Measurements from ENCODE around the gene FNDC11. TPM values are rescaled to one million over a fixed set of nuclear protein-coding genes. Genes with fewer than 3 reads are reported as not detected.

FNDC11 gene
- total and polyA plus RNA-seq, 4 donors: under 0.01 to 0.01 TPM; not detected in 2

- H3K9ac ChIP-seq (ENCODE audit: low read depth in 1 of 2, low read length in 2 of 2): no peak overlapping the region
- DNase-seq (ENCODE audit: low spot score): no peak
- no peaks in the 10 kb centered on the region for H3K27me3 ChIP-seq (ENCODE audit: control insufficient read depth in 4 of 4, insufficient read depth in 4 of 4, low read length in 3 of 4)
- 91% methylated on average over 9 of the region's 9 CpGs for WGBS
- no peak for TF ChIP-seq EGR1 (IDR thresholded peaks at IDR 0.05; ENCODE audit: low read depth in 2 of 2)
- TF ChIP-seq ZBTB33 (IDR thresholded peaks at IDR 0.05): no peak
- no peak for TF ChIP-seq NR2F2 (IDR thresholded peaks at IDR 0.05)
- TF ChIP-seq REST (IDR thresholded peaks at IDR 0.05): no peak
- no peak for TF ChIP-seq GABPA (IDR thresholded peaks at IDR 0.05 in 1 of 2, conservative IDR thresholded peaks at IDR 0.05 in 1 of 2)
- no peak for TF ChIP-seq TAF1 (conservative IDR thresholded peaks at IDR 0.05)
- TF ChIP-seq FOXA2 (IDR thresholded peaks at IDR 0.05): no peak
- no peak for TF ChIP-seq CTCF (IDR thresholded peaks at IDR 0.05; ENCODE audit: low read depth, low read length, missing input control)
- no peak for TF ChIP-seq MAX (IDR thresholded peaks at IDR 0.05)
- TF ChIP-seq YY1 (IDR thresholded peaks at IDR 0.05): no peak
- TF ChIP-seq JUND (IDR thresholded peaks at IDR 0.05): no peak
- no peak for TF ChIP-seq FOXA1 (IDR thresholded peaks at IDR 0.05)
- TF ChIP-seq SP1 (IDR thresholded peaks at IDR 0.05): no peak
- no peak for TF ChIP-seq RXRA (IDR thresholded peaks at IDR 0.05)
- TF ChIP-seq RAD21 (IDR thresholded peaks at IDR 0.05): no peak
- no peak for TF ChIP-seq ATF3 (IDR thresholded peaks at IDR 0.05)
- no peaks in the 10 kb centered on the region for H3K9me3 ChIP-seq (ENCODE audit: control insufficient read depth in 4 of 4, low read length in 3 of 4)
- H3K27ac ChIP-seq (ENCODE audit: low read depth in 1 of 2, low read length in 2 of 2): no peak overlapping the region
- no peaks in the 10 kb centered on the region for H3K36me3 ChIP-seq (ENCODE audit: control insufficient read depth in 4 of 4, insufficient read depth in 3 of 4, low read depth in 1 of 4, low read length in 3 of 4)
- no peak overlapping the region for H3K4me3 ChIP-seq (ENCODE audit: low read depth in 1 of 3, low read length in 3 of 3)
- H3K4me1 ChIP-seq (ENCODE audit: control insufficient read depth in 4 of 4, insufficient read depth in 4 of 4, low read length in 3 of 4): peaks cover 0 to 2% (median under 1%) of the 10 kb centered on the region in 4 donors
Measured at GRCh38 chr20:63527184-63527583, 26.8 kb upstream of the FNDC11 start.

All from liver (tissue), 9 donors.